Kidney epithelial cell (primary cell): ENCODE measurements around the gene SMARCA1. TPM values are rescaled to one million over a fixed set of nuclear protein-coding genes. Genes with fewer than 3 reads are reported as not detected.
"Not testable (repeated sequence)": the region's sequence is repeated elsewhere in the genome, so short reads cannot be mapped to it uniquely, and the experiment has no call there.

ENCODE experiments used
- DNase-seq: peaks from one replicate; pipeline ENCODE4 v3.0.0-alpha.2; 2010; ENCODE audit warnings: low read depth
- H3K27me3 ChIP-seq: 2 replicates; pipeline ENCODE4 v1.6.0; 2011; ENCODE audit warnings: low read length; ENCODE audit not compliant: control insufficient read depth, insufficient read depth
- H3K36me3 ChIP-seq: 2 replicates; pipeline ENCODE4 v1.5.1; 2011; ENCODE audit warnings: low read length; ENCODE audit not compliant: control insufficient read depth, insufficient read depth
- H3K4me3 ChIP-seq: 2 replicates; pipeline ENCODE4 v1.5.1; 2011; ENCODE audit warnings: low read depth, mild to moderate bottlenecking, control low read depth, low read length
- total RNA-seq: library from RNA; depleted of rRNA; stranded (reverse); fragments of >200 nt; gene quantifications from 2 replicates; pipeline ENCODE4 v1.2.3, GENCODE V29; 2015
- TF ChIP-seq, protein P1 (sequence below): IDR thresholded peaks from 2 replicates; pipeline ENCODE4 v1.5.1; 2011; ENCODE audit warnings: mild to moderate bottlenecking, moderate library complexity, low read length, control low read depth, inconsistent platforms; ENCODE audit not compliant: insufficient read depth, poor library complexity, severe bottlenecking

Gene SMARCA1
- total RNA-seq, 1 donor from 2014 or later: 32.7 TPM

DNA sequence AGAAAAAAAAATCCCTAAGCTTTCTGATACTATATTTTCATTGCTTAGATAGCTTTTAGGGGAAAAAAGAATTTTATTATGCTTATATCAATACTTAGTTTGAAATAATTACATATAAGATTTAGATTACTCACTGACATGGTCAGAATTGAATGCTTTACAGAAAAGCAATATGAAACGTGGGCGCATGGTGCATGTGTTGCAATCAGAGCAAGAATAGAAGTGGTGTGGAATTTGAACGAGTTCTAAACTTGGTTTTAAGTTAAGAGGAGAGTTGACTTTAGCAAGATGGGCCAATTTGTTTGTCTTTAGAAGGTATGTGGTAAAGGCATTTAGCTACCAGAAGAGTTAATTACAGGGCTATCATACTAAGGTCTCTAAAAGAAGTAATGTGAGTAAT, 38.2 kb upstream of the SMARCA1 start:
- no peak for DNase-seq

GRCh38 chrX:129559783-129560182, 36.5 kb upstream of the SMARCA1 start:
- Histone ChIP-seq H3K27me3 (no peaks in the 10 kb centered on the region), H3K36me3 (no peaks in the 10 kb centered on the region), H3K4me3 (no peak overlapping the region)
- TF ChIP-seq, protein P1, sequence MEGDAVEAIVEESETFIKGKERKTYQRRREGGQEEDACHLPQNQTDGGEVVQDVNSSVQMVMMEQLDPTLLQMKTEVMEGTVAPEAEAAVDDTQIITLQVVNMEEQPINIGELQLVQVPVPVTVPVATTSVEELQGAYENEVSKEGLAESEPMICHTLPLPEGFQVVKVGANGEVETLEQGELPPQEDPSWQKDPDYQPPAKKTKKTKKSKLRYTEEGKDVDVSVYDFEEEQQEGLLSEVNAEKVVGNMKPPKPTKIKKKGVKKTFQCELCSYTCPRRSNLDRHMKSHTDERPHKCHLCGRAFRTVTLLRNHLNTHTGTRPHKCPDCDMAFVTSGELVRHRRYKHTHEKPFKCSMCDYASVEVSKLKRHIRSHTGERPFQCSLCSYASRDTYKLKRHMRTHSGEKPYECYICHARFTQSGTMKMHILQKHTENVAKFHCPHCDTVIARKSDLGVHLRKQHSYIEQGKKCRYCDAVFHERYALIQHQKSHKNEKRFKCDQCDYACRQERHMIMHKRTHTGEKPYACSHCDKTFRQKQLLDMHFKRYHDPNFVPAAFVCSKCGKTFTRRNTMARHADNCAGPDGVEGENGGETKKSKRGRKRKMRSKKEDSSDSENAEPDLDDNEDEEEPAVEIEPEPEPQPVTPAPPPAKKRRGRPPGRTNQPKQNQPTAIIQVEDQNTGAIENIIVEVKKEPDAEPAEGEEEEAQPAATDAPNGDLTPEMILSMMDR: no peak
- DNase-seq: no peak

More for the DNA sequence above, 38.2 kb upstream of the SMARCA1 start:
- no peaks in the 10 kb centered on the region for H3K36me3 ChIP-seq
- TF ChIP-seq, protein P1: no peak
- no peaks in the 10 kb centered on the region for H3K27me3 ChIP-seq
- no peak overlapping the region for H3K4me3 ChIP-seq

- Histone ChIP-seq H3K27me3 (no peaks in the 10 kb centered on the region), H3K4me3 (no peak overlapping the region), H3K36me3 (no peaks in the 10 kb centered on the region)
- TF ChIP-seq, protein P1: no peak
- DNase-seq: no peak
Observed at GRCh38 chrX:129557844-129558480, 34.7 kb upstream of the SMARCA1 start.

GRCh38 chrX:129556806-129557315, 33.6 kb upstream of the SMARCA1 start:
- TF ChIP-seq, protein P1: no peak
- Histone ChIP-seq H3K4me3 (no peak overlapping the region), H3K27me3 (no peaks in the 10 kb centered on the region), H3K36me3 (no peaks in the 10 kb centered on the region)
- no peak for DNase-seq

DNA sequence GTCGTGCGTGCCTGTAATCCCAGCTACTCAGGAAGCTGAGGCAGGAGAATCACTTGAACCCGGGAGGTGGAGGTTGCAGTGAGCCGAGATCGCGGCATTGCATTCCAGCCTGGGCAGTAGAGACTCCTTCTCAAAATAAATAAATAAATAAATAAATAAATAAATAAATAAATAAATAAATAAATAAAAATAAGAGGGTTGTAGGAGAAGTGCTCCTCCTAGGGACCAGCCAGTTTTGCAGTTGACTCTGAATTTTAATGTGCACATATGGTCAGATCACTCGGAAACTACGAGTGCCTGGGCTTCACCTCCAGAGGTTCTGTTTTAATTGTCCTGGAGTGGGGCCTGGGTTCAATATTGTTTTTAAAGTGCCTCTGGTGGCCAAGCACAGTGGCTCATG, 31.5 kb upstream of the SMARCA1 start:
- not testable (repeated sequence) for H3K27me3 ChIP-seq, DNase-seq, H3K36me3 ChIP-seq, H3K4me3 ChIP-seq

- TF ChIP-seq, protein P1: no peak
Observed at GRCh38 chrX:129553619-129554288, 30.5 kb upstream of the SMARCA1 start.

More at GRCh38 chrX:129553619-129554288, 30.5 kb upstream of the SMARCA1 start:
- Histone ChIP-seq H3K36me3 (no peaks in the 10 kb centered on the region), H3K4me3 (no peak overlapping the region), H3K27me3 (no peaks in the 10 kb centered on the region)
- DNase-seq: no peak
